ELF-1 (cell line): Measurements from ENCODE around the gene BEAN1.

ENCODE experiments used
- DNase-seq: peaks from one replicate; pipeline ENCODE4 v3.0.0-alpha.2; 2016; ENCODE audit warnings: low read depth, low spot score

The BEAN1 gene

GRCh38 chr16:66419527-66419926 is 7.6 kb upstream of the BEAN1 start:
- DNase-seq, result no peak

GRCh38 chr16:66420396-66420795 is 6.7 kb upstream of the BEAN1 start:
- no peak for DNase-seq

- no peak for DNase-seq
These were observed 5.2 kb upstream of the BEAN1 start for GRCh38 chr16:66421891-66422290.

GRCh38 chr16:66422366-66422765 is 4.7 kb upstream of the BEAN1 start:
- no peak for DNase-seq

GRCh38 chr16:66423177-66423576 is 3.9 kb upstream of the BEAN1 start:
- no peak for DNase-seq

- DNase-seq, result no peak
These were observed 1.4 kb upstream of the BEAN1 start for GRCh38 chr16:66425651-66426050.

- DNase-seq, result no peak
These were observed 721 bp upstream of the BEAN1 start for GRCh38 chr16:66426112-66427035.

- peak; percentile 38 for DNase-seq
These were observed 981 bp downstream of the BEAN1 start for GRCh38 chr16:66427871-66428681.

GRCh38 chr16:66428682-66429251 is 1.7 kb downstream of the BEAN1 start:
- DNase-seq, result peak; percentile 19

- no peak for DNase-seq
These were observed 2.3 kb downstream of the BEAN1 start for GRCh38 chr16:66429290-66429962.

- DNase-seq, result no peak
These were observed 3.1 kb downstream of the BEAN1 start for GRCh38 chr16:66430214-66430613.

GRCh38 chr16:66431760-66432159 is 4.7 kb downstream of the BEAN1 start:
- DNase-seq, result no peak

GRCh38 chr16:66432429-66432828 is 5.3 kb downstream of the BEAN1 start:
- DNase-seq, result no peak

- DNase-seq, result peak; percentile 56
These were observed 7.7 kb downstream of the BEAN1 start for GRCh38 chr16:66434619-66435430.

- no peak for DNase-seq
These were observed 8.8 kb downstream of the BEAN1 start for GRCh38 chr16:66435896-66436295.

GRCh38 chr16:66437391-66437945 is 10.4 kb downstream of the BEAN1 start:
- DNase-seq, result no peak

GRCh38 chr16:66438536-66438935 is 11.4 kb downstream of the BEAN1 start:
- DNase-seq, result no peak

GRCh38 chr16:66439051-66439730 is 12.1 kb downstream of the BEAN1 start:
- no peak for DNase-seq

GRCh38 chr16:66440271-66440802 is 13.2 kb downstream of the BEAN1 start:
- no peak for DNase-seq

GRCh38 chr16:66440970-66441369 is 13.9 kb downstream of the BEAN1 start:
- no peak for DNase-seq
